CD4-positive, alpha-beta memory T cell (primary cell): Measurements from ENCODE around the gene CIDEB. TPM values are rescaled to one million over a fixed set of nuclear protein-coding genes. Genes with fewer than 3 reads are reported as not detected.
A peak's percentile ranks its signal among the peaks of the same experiment; 100 is the strongest.

Experiments used
- CTCF ChIA-PET: fragments of 350-600 bp; sonication (Branson Sonifier 250); formaldehyde crosslinking; loops from one replicate; lab custom pipeline; 2021; ENCODE audit warnings: inconsistent platforms; ENCODE audit not compliant: partially characterized antibody; lab: Charles Lee
- POLR2A ChIA-PET: fragments of 350-600 bp; sonication (Branson Sonifier 250); formaldehyde crosslinking; loops from one replicate; lab custom pipeline; 2021; ENCODE audit not compliant: partially characterized antibody; lab: Charles Lee
- DNase-seq, 5 donors: peaks; one replicate each; pipeline versions ENCODE4 v3.0.0 to v3.0.0-alpha.2; 2020 to 2022; ENCODE audit warnings: mixed read lengths in 1 of 5
- H3K27ac ChIP-seq: one replicate; pipeline ENCODE4 v1.7.0; 2013; ENCODE audit warnings: low read depth, low read length
- H3K27me3 ChIP-seq: 2 replicates; pipeline ENCODE4 v1.7.0; 2013; ENCODE audit warnings: mild to moderate bottlenecking, low read length, moderate library complexity; ENCODE audit not compliant: insufficient read depth
- H3K36me3 ChIP-seq: 2 replicates; pipeline ENCODE4 v1.7.0; 2013; ENCODE audit warnings: mild to moderate bottlenecking, low read length, moderate library complexity; ENCODE audit not compliant: insufficient read depth
- H3K4me1 ChIP-seq: 2 replicates; pipeline ENCODE4 v1.7.0; 2013; ENCODE audit warnings: mild to moderate bottlenecking, low read length, moderate library complexity; ENCODE audit not compliant: insufficient read depth
- H3K4me3 ChIP-seq, 2 donors: one replicate each; pipeline ENCODE4 v1.7.0; 2013; ENCODE audit warnings: low read length in 2 of 2, mild to moderate bottlenecking in 1 of 2
- H3K9me3 ChIP-seq, 2 donors: one replicate each; pipeline ENCODE4 v1.7.0; 2013; ENCODE audit warnings: low read length in 2 of 2, control low read depth in 1 of 2; ENCODE audit not compliant: control insufficient read depth in 1 of 2
- H3K27ac Mint-ChIP-seq, 7 donors: one replicate each; pipeline ENCODE4 v1.8.0; 2020 to 2021; ENCODE audit warnings: mixed read lengths in 7 of 7, mild to moderate bottlenecking in 6 of 7, inconsistent platforms in 3 of 7, moderate library complexity in 3 of 7
- H3K27me3 Mint-ChIP-seq, 2 donors: one replicate each; pipeline ENCODE4 v1.8.0; 2020 to 2021; ENCODE audit warnings: mixed read lengths in 2 of 2
- H3K36me3 Mint-ChIP-seq, 2 donors: one replicate each; pipeline ENCODE4 v1.8.0; 2020 to 2021; ENCODE audit warnings: mixed read lengths in 2 of 2, inconsistent platforms in 1 of 2, mild to moderate bottlenecking in 1 of 2
- H3K4me1 Mint-ChIP-seq, 4 donors: one replicate each; pipeline ENCODE4 v1.8.0; 2020 to 2021; ENCODE audit warnings: mixed read lengths in 4 of 4, mild to moderate bottlenecking in 1 of 4
- H3K4me3 Mint-ChIP-seq, 8 donors: one replicate each; pipeline ENCODE4 v1.8.0; 2020 to 2021; ENCODE audit warnings: mixed read lengths in 8 of 8, mild to moderate bottlenecking in 7 of 8, moderate library complexity in 6 of 8, inconsistent platforms in 3 of 8
- H3K9me3 Mint-ChIP-seq, 8 donors: one replicate each; pipeline ENCODE4 v1.8.0; 2020 to 2021; ENCODE audit warnings: mixed read lengths in 8 of 8, mild to moderate bottlenecking in 5 of 8, inconsistent platforms in 3 of 8, moderate library complexity in 1 of 8
- intact Hi-C: fragments of 100-400 bp; cut with micrococcal nuclease; formaldehyde crosslinking; loops from one replicate; pipeline ENCODE4 v1.15.1; 2023
- polyA plus RNA-seq, 2 donors: library from polyadenylated mRNA; unstranded; fragments of 300-500 nt; fragmentation: Illumina TruSeq; gene quantifications; one replicate each; pipeline ENCODE4 v1.2.3, GENCODE V29; 2021
- total RNA-seq, 2 experiments: library from RNA; stranded (reverse); gene quantifications; one replicate each; pipeline ENCODE4 v1.2.3, GENCODE V29; 2021

CIDEB gene
- total and polyA plus RNA-seq, 4 experiments from 2014 or later = 17.2 to 26.0 (median 23.3) TPM

- no peaks in the 10 kb centered on the region for H3K27me3 Mint-ChIP-seq
- DNase-seq = peak; percentile 72 to 88 (median 76)
- H3K4me3 Mint-ChIP-seq = peak overlapping the region in 3 of 8 donors; percentile 12 to 66 (median 58)
- POLR2A ChIA-PET = interaction anchor here (0.6 to 7.1 kb wide), 17 partner anchors 10 to 136 kb away, joined by 3 to 136 read pairs (median 4); partner anchors contain the start of genes CBLN3, CHMP4A, GMPR2 and IRF9
- peaks cover 34 to 47% of the 10 kb centered on the region in 2 donors for H3K36me3 Mint-ChIP-seq
- H3K36me3 ChIP-seq = peaks cover 32% of the 10 kb centered on the region
- H3K4me1 Mint-ChIP-seq = peaks cover 30 to 51% (median 42%) of the 10 kb centered on the region in 4 donors
- CTCF ChIA-PET = interaction anchor here (0.6 to 18.5 kb wide), 23 partner anchors 13 to 239 kb away, joined by 3 to 556 read pairs (median 7); partner anchors contain the start of genes CHMP4A, CIDEB, LTB4R and LTB4R2
- H3K27me3 ChIP-seq = no peaks in the 10 kb centered on the region
- no peaks in the 10 kb centered on the region for H3K9me3 ChIP-seq
- no peak overlapping the region for H3K4me3 ChIP-seq
- peaks cover 0 to 6% (median 0%) of the 10 kb centered on the region in 8 donors for H3K9me3 Mint-ChIP-seq
- intact Hi-C loops = loop anchor here (1.0 to 2.0 kb wide), 5 partner anchors 25 to 282 kb away; partner anchors contain the start of genes MDP1 and RABGGTA
- peak overlapping the region; percentile 71 to 96 (median 90) for H3K27ac Mint-ChIP-seq
- peak overlapping the region; percentile 68 for H3K27ac ChIP-seq
- peaks cover 42% of the 10 kb centered on the region for H3K4me1 ChIP-seq
These were observed 11.2 kb downstream of the CIDEB start for GRCh38 chr14:24296341-24297157.

GRCh38 chr14:24293525-24293924 is 14.3 kb downstream of the CIDEB start:
- intact Hi-C loops = no loop called here
- no peaks in the 10 kb centered on the region for H3K27me3 ChIP-seq
- Mint-ChIP-seq H3K9me3 (no peaks in the 10 kb centered on the region), H3K4me3 (no peak overlapping the region), H3K4me1 (peaks cover 14 to 43% (median 26%) of the 10 kb centered on the region in 4 donors), H3K27ac (no peak overlapping the region), H3K36me3 (peaks cover 52 to 56% of the 10 kb centered on the region in 2 donors), H3K27me3 (no peaks in the 10 kb centered on the region)
- DNase-seq = no peak
- peaks cover 44% of the 10 kb centered on the region for H3K36me3 ChIP-seq
- no peaks in the 10 kb centered on the region for H3K9me3 ChIP-seq
- CTCF ChIA-PET = interaction anchor here (0.9 to 5.3 kb wide), 5 partner anchors 11 to 143 kb away, joined by 4 to 49 read pairs (median 5); partner anchors contain the start of genes CIDEB, LTB4R2, MDP1 and TINF2
- POLR2A ChIA-PET = interaction anchor here (1.1 to 1.7 kb wide), 2 partner anchors 51 to 213 kb away, joined by 3 to 6 read pairs; partner anchors contain the start of gene TINF2
- H3K27ac ChIP-seq = no peak overlapping the region
- no peak overlapping the region for H3K4me3 ChIP-seq
- H3K4me1 ChIP-seq = peaks cover 32% of the 10 kb centered on the region

- no peaks in the 10 kb centered on the region for H3K27me3 ChIP-seq
- Mint-ChIP-seq H3K9me3 (no peaks in the 10 kb centered on the region), H3K4me3 (no peak overlapping the region), H3K27me3 (no peaks in the 10 kb centered on the region), H3K4me1 (peaks cover 8 to 35% (median 19%) of the 10 kb centered on the region in 4 donors), H3K27ac (peak overlapping the region in 1 of 7 donors; percentile 47), H3K36me3 (peaks cover 52 to 58% of the 10 kb centered on the region in 2 donors)
- DNase-seq = no peak
- H3K36me3 ChIP-seq = peaks cover 44% of the 10 kb centered on the region
- peaks cover 20% of the 10 kb centered on the region for H3K4me1 ChIP-seq
- H3K9me3 ChIP-seq = no peaks in the 10 kb centered on the region
- ChIA-PET CTCF (interaction anchor here (0.7 to 5.3 kb wide), 8 partner anchors 9 to 234 kb away, joined by 3 to 49 read pairs (median 4); partner anchors contain the start of genes CIDEB, LTB4R2 and TINF2), POLR2A (interaction anchor here (1.1 to 1.7 kb wide), 2 partner anchors 50 to 212 kb away, joined by 3 to 6 read pairs; partner anchors contain the start of gene TINF2)
- H3K27ac ChIP-seq = no peak overlapping the region
- intact Hi-C loops = no loop called here
- no peak overlapping the region for H3K4me3 ChIP-seq
These were observed 15.5 kb downstream of the CIDEB start for GRCh38 chr14:24292118-24292807.

GRCh38 chr14:24291446-24292117 is 16.2 kb downstream of the CIDEB start:
- Mint-ChIP-seq H3K36me3 (peaks cover 50 to 56% of the 10 kb centered on the region in 2 donors), H3K27me3 (no peaks in the 10 kb centered on the region), H3K9me3 (no peaks in the 10 kb centered on the region), H3K4me1 (peaks cover 2 to 28% (median 12%) of the 10 kb centered on the region in 4 donors), H3K27ac (peak overlapping the region in 1 of 7 donors; percentile 26), H3K4me3 (no peak overlapping the region)
- CTCF ChIA-PET = interaction anchor here (0.7 to 5.3 kb wide), 6 partner anchors 12 to 145 kb away, joined by 3 to 49 read pairs (median 4); partner anchors contain the start of genes CIDEB, LTB4R2 and TINF2
- no peaks in the 10 kb centered on the region for H3K27me3 ChIP-seq
- intact Hi-C loops = no loop called here
- H3K36me3 ChIP-seq = peaks cover 44% of the 10 kb centered on the region
- no peak overlapping the region for H3K27ac ChIP-seq
- peaks cover 13% of the 10 kb centered on the region for H3K4me1 ChIP-seq
- H3K4me3 ChIP-seq = no peak overlapping the region
- no peak for DNase-seq
- no peaks in the 10 kb centered on the region for H3K9me3 ChIP-seq
- POLR2A ChIA-PET = interaction anchor here (0.6 to 2.1 kb wide), 2 partner anchors 49 to 233 kb away, joined by 3 to 14 read pairs; partner anchors contain the start of gene TINF2

GRCh38 chr14:24290746-24291145 is 17.0 kb downstream of the CIDEB start:
- ChIA-PET CTCF (interaction anchor here (2.3 to 5.3 kb wide), 3 partner anchors 17 to 48 kb away, joined by 9 to 49 read pairs (median 27); partner anchors contain the start of genes CIDEB, LTB4R2 and TINF2), POLR2A (interaction anchor here (0.6 to 2.1 kb wide), 6 partner anchors 13 to 232 kb away, joined by 3 to 14 read pairs (median 3); partner anchors contain the start of genes KHNYN, RABGGTA and TINF2)
- H3K4me1 ChIP-seq = peaks cover 12% of the 10 kb centered on the region
- H3K36me3 ChIP-seq = peaks cover 35% of the 10 kb centered on the region
- H3K27ac Mint-ChIP-seq = peak overlapping the region in 1 of 7 donors; percentile 35
- H3K4me3 Mint-ChIP-seq = no peak overlapping the region
- intact Hi-C loops = no loop called here
- H3K9me3 Mint-ChIP-seq = no peaks in the 10 kb centered on the region
- H3K27ac ChIP-seq = no peak overlapping the region
- no peaks in the 10 kb centered on the region for H3K9me3 ChIP-seq
- no peaks in the 10 kb centered on the region for H3K27me3 Mint-ChIP-seq
- H3K4me3 ChIP-seq = no peak overlapping the region
- DNase-seq = no peak
- H3K4me1 Mint-ChIP-seq = peaks cover 0 to 20% (median 7%) of the 10 kb centered on the region in 4 donors
- H3K36me3 Mint-ChIP-seq = peaks cover 44 to 47% of the 10 kb centered on the region in 2 donors
- no peaks in the 10 kb centered on the region for H3K27me3 ChIP-seq

- Mint-ChIP-seq H3K27ac (peak overlapping the region in 2 of 7 donors; percentile 6 to 46), H3K4me3 (no peak overlapping the region), H3K36me3 (peaks cover 37 to 41% of the 10 kb centered on the region in 2 donors), H3K27me3 (no peaks in the 10 kb centered on the region), H3K4me1 (peaks cover 0 to 20% (median 6%) of the 10 kb centered on the region in 4 donors), H3K9me3 (no peaks in the 10 kb centered on the region)
- DNase-seq = peak in 2 of 5 donors; percentile 18 to 68
- POLR2A ChIA-PET = interaction anchor here (0.8 to 2.1 kb wide), 6 partner anchors 10 to 154 kb away, joined by 3 to 14 read pairs (median 3); partner anchors contain the start of genes KHNYN, PSME1, RABGGTA and TINF2
- Histone ChIP-seq H3K9me3 (no peaks in the 10 kb centered on the region), H3K4me3 (no peak overlapping the region), H3K4me1 (peaks cover 12% of the 10 kb centered on the region), H3K27me3 (no peaks in the 10 kb centered on the region), H3K36me3 (peaks cover 28% of the 10 kb centered on the region), H3K27ac (no peak overlapping the region)
- CTCF ChIA-PET = interaction anchor here (2.3 to 5.3 kb wide), 2 partner anchors 18 to 47 kb away, joined by 9 to 49 read pairs; partner anchors contain the start of genes CIDEB, LTB4R2 and TINF2
- intact Hi-C loops = no loop called here
These were observed 18.0 kb downstream of the CIDEB start for GRCh38 chr14:24289649-24290280.
